Skeletal muscle cell (primary cell): ENCODE data around the gene KCNJ12.
A peak's percentile ranks its signal among the peaks of the same experiment; 100 is the strongest.
"Not testable (repeated sequence)": the region's sequence is repeated elsewhere in the genome, so short reads cannot be mapped to it uniquely, and the experiment has no call there.

Experiments
- DNase-seq: peaks from one replicate; pipeline ENCODE4 v3.0.0-alpha.2; 2010; ENCODE audit warnings: low read depth
- H3K4me3 ChIP-seq: 2 replicates; pipeline ENCODE4 v1.5.1; 2011; ENCODE audit warnings: low read depth, mild to moderate bottlenecking, control low read depth, low read length, moderate library complexity

Gene KCNJ12

DNA sequence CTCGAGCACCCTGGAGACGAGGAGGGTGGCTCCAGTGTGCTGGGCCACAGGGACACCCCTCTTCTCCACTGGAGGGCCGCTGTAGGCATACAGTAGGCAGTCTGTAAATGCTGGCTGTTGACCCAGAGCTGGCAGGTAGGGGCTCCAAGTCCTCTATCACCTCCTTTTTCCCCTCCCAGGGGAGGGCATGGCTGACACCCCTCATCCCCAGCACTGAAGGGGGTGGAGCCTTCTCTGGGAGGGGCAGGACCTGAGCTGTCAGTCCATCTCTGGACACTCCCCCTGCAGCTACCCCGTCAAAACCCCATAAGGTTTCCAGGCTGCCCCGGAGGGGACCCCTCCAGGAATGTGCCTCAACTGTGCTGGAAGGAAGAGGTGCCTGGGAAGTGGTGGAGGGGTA lies 2.4 kb downstream of the KCNJ12 start:
- no peak overlapping the region for H3K4me3 ChIP-seq
- no peak for DNase-seq

DNA sequence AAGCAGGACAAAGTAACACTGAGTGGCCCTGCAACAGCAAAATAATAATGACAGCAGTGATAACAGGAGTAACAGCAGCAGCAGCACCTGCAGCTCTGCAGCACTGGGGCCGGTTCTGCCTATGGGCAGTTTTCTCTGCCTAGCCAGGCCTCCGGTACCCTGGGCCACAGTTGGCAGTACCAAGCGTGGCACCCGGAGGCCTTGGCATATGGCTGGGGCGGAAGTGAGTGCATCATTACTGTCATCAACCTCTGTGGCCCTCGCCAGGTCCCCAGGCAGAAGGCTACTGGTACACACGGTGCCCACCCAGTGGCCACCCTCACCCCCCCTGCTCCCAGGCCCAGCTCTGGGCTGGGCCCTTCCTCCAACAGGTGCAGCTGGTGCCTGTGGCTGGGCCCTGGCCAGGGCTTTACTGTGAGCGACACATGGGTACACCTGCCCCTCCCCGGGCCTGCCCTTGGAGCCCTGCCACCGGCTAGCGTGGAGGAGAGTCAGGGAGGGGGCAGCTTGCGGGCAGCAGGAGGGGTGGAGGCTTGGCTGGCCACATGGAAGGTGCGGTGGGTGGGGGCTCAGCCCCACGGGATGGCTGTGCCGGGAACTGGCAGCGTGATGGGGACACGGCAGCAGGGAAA lies 3.0 kb downstream of the KCNJ12 start:
- H3K4me3 ChIP-seq = no peak overlapping the region

DNA sequence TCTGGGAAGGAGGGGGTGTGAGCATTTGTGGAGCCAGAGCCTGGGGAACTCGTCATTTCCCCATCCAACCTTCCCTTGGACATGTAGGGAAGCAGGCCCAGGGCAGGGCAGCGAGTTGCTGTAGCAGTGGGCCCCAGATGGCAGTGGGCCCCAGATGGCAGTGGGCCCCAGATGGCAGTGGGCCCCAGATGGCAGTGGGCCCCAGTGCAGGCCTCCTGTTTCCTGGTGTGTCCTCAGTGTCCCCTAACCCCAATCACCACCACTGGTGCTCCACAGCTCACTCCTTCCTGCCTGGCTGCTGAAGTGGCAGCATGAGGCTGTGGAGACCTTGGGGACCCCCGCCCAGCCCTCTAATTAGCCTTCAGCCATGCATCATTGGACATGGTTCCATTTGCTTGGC lies 4.5 kb downstream of the KCNJ12 start:
- no peak overlapping the region for H3K4me3 ChIP-seq
- DNase-seq = no peak

More for the DNA sequence above, 3.0 kb downstream of the KCNJ12 start:
- DNase-seq = no peak

DNA sequence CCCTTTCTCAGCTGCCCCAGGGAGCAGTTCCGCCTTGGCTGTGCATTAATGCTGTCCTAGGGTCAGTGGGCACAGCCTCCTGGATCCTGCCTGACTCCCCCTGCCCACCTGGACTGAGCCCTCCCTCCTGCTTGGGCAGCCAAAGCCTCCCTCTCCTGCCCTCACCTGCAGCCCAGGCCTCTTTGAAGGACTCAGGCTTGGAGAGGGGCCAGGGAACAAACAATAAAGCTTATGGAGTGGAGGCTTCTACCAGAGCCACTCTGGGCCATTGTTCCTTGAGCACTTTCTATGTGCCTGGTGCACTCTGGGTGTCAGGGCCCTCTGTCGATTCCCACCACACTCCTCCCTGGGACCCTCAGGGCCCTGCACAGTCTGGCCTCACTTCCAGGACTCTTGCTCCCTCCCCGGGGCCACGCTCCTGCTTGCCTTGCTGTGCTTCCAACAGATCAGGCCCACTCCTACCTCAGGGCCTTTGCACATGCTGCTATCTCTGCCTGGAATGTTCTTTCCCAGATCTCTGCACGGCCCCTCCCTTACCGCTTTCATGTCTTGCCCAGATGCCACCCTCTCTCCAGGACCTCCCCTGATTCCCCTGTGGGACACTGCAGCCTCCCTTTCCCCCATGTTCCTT lies 5.0 kb downstream of the KCNJ12 start:
- no peak for DNase-seq
- no peak overlapping the region for H3K4me3 ChIP-seq

DNA sequence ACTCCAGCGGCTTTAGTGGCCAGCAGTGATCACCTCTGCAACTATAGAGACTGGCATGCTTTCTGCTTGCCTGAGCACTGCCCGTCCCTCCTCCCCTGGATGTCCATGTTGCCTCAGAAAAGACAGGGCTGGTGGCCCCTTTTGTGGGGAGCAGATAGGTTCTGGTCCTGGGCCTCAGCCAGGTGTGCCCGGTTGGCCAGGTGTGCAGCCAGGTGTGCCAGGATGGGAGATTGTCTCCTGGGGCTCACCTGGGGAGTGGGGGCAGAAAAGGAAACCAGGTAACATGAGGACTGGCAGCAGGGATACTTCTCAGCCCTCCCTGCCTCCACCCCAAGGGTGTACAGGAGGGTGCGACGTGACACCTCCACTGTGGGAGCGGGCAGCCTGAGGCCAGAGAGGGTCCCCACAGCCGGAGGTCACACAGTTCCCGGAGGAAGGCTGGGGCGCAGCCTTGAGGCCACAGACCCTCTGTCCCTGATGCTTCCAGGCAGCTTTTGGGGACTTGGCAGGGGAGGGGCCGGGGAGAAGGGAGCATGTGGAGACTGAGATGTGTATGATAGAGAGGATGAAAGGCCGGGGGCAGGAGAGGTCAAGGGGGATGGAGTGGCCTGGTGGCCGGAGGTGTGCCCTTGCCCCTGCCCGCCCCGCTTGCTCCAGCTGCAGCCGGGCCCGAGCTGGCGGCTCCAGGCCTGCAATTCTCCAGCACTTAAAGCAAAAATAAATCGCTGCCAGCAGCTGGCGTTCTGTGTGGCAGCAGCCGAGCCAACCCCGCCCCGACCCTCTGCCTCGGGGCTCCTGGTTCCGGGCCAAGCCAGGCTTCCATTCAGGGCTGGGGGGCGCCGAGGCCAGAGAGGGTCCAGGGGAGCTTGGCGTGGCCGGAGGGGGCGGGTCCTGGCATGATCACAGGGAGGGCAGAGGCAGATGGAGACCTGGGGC lies 6.7 kb downstream of the KCNJ12 start:
- H3K4me3 ChIP-seq = no peak overlapping the region

DNA sequence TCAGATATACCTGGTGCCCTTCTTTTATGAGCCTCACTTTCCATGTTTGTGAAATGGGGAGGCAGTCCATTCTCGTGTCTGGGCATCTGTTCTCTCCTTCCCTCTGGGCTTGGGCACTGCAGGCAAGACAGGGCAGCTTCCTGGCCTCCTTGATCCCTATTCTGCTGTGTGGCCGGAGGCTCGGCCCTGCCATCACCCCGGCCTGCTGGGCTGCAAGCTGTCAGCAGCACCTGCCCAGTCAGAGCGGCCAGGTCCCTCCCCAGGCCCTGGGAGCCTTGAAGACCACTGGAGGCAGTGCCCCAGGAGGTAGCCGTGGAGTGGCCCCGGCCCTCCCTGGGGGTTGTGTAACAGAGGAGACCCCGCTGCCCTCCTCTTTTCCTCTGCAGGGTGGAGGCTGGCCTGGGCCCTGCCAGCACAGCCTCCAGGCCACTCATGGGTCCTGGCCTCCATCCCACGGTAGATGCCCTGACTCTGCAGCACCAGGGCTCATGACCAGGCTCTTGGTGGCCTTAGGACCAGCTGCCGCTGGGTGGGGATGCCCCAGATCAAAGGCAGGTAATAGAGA lies 9.2 kb downstream of the KCNJ12 start:
- H3K4me3 ChIP-seq = no peak overlapping the region
- DNase-seq = no peak

More for the DNA sequence above, 6.7 kb downstream of the KCNJ12 start:
- DNase-seq = no peak

DNA sequence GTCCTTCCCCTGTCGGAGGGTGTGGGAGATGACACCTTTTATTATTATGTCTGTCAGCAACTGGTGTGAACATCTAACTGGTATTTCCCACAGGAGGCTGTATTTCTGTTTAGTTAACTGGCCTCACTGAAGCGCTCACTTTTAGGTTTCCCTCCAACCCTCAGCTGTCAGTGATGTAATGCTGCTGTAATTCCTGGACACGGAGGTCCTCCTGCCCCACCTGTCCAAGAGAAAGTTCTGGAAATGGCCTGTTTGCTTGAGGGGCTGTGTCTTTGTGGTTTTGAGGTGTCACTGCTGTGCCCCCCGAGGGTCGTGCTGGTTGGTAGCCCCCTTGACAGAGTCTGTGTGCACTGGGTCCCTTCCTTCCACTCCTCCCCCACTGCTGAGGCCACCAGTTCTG lies 11.5 kb downstream of the KCNJ12 start:
- DNase-seq = no peak
- no peak overlapping the region for H3K4me3 ChIP-seq

DNA sequence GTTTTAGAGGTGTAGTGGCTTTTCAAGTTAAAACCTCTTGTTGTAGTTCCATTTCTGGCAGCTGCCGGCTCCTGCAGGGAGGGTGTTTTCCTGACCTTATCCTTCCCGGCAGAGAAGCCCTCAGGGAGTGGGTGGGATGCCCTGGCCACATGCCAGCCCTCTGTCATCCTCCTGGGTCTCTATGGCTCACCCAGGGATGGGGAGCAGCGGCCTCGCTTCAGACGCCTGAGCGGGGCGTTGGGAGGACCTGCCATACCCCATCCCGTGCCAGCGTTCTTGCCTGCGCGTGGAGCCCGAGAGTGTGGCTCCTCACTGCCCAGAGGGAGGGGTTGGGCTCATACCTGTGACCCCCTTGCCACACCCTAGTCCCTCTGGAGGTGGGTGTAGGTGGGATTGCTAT lies 11.9 kb downstream of the KCNJ12 start:
- no peak overlapping the region for H3K4me3 ChIP-seq
- DNase-seq = no peak

DNA sequence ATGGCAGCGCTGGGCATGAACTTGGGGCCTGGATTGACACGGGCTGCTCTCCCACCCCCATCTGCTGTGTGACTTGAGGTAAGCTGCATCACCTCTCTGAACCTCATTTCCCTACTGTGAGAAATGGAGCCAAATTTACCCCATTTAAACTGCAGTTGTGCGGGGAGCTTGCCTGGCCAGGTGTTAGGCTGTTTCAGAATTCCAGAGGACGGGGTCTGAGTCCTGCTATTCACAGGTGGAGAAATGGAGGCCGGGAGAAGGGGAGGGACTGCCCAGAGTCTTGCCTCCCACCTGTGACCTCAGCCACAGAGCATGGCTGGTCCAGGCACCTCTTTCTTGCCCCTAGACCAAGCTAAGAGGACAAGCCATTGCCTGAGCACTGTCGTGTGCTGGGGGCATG lies 12.8 kb downstream of the KCNJ12 start:
- H3K4me3 ChIP-seq = no peak overlapping the region
- DNase-seq = no peak

DNA sequence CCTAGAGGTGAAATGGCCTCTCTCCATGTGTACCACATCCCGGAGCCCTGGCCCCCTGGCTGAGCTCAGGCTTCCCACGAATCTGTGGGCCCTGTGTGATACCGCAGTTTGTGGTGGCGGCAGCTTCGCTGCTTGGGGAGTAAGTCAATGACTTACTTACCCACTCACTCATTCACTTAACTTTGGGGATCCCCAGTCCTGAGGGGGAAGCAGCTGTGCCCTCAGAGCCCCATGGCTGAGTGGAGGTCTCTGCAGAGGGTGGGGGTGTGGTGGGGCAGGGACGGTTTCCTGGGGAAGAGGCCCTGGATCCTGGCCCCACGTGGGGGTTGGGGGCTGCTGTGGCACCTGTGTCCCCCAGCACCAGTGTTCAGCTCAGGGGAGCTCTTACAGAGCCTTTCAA lies 13.2 kb downstream of the KCNJ12 start:
- no peak for DNase-seq
- no peak overlapping the region for H3K4me3 ChIP-seq

DNA sequence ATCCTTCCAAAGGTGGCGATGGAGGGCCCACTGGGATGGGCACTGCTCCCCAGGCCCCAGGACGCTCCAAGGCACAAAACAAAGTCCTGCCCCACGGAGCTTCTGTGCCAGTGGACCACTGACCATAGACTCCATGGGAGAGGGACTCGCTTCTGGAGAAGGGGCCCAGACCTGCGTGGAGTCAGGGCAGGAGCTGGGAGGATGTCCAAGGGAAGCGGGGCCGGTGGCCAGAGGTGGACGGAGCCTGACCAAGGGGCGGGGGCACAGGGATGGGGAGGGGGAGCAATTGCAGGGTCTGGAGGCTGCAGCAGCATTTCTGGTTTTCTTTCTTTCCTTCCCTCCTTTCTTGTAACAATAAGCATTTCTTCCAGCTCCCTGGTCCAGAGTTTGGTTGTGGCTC lies 14.1 kb downstream of the KCNJ12 start:
- H3K4me3 ChIP-seq = no peak overlapping the region
- no peak for DNase-seq

DNA sequence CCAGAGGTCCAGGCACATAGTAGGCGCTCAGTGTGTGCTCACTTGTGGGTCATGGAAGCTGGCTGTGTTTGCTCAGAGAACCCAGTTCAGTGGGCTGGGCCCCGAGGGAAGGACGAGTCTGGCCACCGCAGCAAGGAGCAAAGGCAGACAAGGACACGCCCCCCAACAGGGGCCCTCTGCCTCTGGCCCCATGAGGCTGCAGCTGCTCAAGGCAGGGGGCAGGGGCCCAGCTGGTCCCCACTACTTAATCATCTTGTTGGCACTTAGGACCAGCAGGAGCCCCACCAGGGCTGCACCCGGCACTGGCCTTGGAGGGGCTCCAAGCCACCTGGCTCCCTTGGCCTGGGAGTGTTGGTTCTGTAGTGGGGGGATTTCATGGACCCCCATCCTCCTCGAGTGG lies 16.1 kb downstream of the KCNJ12 start:
- DNase-seq = no peak

DNA sequence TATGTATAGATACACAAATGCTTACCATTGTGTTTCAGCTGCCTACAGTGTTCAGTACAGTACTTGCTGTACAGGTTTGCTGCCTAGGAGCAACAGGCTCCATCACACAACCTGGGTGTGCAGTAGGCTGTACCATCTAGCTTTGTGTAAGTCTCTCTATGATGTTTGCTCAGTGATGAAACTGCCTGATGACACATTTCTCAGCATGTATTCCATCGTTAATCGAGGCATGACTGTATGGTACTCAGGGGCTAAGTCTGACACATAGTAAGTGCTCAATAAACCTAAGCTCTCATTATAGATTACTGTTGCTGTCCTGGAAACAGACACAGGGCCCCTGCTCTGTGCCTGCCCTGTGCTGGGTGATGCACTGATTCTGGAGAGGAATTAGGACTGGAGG lies 18.1 kb downstream of the KCNJ12 start:
- DNase-seq = no peak

More for the DNA sequence above, 16.1 kb downstream of the KCNJ12 start:
- H3K4me3 ChIP-seq = no peak overlapping the region

DNA sequence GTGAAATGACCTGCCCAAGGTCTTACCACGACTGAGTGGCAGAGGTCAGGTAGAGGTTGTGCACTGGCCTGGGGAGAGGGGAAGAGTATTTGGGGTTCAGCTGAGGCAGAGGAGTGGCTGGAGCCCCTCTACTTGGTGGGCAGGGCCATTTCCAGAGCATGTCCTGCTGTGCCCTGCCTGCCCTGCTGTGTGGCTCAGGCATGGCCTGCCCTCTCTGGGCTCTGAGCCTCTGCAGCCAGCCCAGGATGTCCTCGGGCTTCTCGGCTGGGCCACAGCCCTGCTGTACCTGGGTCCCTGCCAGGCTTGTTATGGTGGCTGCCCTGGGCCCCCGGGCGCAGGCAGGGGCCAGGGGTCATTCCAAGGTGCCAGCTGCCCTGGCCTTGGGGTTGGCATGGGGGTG lies 19.6 kb downstream of the KCNJ12 start:
- H3K4me3 ChIP-seq = no peak overlapping the region
- DNase-seq = no peak

More for the DNA sequence above, 18.1 kb downstream of the KCNJ12 start:
- H3K4me3 ChIP-seq = no peak overlapping the region

DNA sequence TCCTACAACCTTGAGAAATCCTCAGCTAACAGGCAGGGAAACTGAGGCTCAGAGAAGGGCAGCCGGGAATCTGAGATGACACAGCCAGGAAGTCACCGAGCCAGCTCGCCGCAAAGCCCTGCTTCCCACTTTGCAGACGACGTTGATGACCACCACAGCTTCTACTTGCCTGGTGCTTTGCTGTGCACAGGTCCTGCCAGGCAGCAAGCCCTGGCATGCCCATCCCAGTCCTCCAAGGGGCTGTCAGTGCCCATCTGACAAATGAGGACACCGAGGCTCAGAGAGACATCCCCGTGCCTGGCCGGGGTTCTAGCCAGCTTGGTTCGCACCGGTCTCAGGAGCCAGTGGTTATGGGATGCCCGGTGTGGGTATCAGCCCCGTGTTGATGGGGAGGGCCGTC lies 20.1 kb downstream of the KCNJ12 start:
- DNase-seq = no peak
- no peak overlapping the region for H3K4me3 ChIP-seq

DNA sequence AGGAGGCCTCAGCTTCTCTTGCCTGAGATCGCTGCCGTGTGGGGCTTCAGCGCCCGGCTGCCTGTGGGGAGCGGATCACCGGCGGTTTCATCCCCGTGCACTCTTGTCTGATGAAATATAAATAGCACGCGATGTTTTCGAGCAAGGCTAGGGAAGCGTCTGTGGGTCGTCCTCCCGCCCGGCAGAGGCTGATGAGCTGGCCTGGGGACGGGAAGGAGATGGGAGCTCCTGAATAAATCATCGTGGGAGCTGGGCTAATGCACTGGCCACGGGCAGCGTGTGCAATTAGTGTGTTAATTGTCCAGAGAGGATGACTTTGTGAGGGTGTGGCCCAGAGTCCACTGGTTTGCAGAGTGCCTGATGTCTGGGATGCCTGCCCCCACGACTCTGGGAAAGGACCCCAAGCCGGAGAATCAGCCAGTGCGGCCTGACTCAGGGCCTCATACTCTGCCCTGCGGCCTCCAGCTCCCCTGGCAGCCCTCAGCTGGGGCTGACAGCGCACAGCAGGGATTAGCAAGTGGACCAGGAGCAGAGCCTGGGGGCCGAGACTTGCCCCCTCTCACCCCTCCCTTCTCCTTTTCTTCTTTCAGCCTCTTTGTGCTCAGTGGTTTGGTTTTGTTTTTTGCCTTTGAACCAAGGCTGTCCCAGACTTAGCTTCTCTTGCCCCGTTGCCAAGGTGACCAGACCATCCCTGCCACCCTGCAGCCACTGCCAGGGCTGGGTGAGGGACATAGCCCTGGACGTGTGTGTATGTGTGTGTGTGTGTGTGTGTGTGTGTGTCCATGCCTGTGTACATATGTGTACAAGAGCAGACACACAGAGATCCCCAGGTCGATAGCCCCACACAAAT lies 21.4 kb downstream of the KCNJ12 start:
- DNase-seq = peak; percentile 58
- H3K4me3 ChIP-seq = no peak overlapping the region

DNA sequence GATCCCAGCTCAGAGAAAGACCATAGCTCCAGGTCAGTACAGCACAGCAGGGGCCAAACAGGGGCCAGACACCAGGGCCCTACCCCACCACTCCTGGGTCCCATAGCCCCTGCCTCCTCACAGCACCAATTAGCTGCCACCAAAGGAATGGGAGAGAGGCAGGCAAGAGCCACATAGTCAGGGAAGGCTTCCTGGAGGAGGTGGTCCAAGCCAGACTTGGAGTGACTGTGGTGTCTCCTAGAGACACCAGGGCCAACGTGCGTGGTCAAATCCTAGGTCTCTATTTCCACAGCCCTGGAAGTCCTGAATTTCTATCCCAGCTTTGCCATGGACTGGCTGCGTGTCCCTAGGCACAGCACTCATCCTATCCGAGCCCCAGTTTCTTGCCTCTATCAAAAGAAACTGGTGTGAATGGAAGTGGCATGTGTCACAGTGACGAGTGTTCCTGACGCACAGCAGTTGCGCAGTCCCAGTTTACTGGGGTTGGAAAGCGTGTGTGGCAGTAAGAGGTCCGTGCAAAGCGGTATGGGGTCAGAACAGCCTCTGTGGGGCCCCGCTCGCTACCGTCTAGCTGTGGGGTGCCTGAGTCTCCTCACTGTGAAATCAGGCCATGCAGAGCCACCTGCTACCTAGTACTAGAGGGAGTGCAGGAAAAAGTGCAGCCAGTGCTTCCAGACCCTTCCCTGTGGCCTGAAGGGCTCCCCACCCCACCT lies 23.5 kb downstream of the KCNJ12 start:
- no peak for DNase-seq
- no peak overlapping the region for H3K4me3 ChIP-seq

DNA sequence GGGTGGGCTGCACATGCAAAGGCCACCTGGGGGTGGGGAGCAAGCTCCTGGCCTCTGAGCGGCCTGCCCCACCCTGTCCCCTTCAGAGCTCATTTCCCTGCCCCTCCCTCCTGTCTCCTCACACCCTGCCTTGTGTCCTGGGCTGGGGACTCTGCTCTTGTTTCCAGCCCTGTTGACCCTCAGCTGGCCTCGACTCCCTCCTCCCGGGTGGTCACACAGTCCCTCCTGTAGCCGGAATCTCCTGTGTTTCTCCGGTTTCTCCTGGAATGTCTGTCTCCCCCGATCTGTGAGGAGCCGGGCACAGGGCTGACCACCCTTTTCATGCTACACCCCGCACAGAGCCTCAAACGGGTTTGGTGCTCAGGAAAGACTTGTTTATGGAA lies 24.0 kb downstream of the KCNJ12 start:
- DNase-seq, H3K4me3 ChIP-seq: not testable (repeated sequence)
